ENCODE results near the gene NLGN3.

Gene NLGN3

GRCh38 chrX:71171110-71171801, 26.6 kb downstream of the NLGN3 start:
- H3K36me3 ChIP-seq (ENCODE audit: low read depth): no peaks in the 10 kb centered on the region
- ATAC-seq (ENCODE audit: low read depth) (no peak), DNase-seq (ENCODE audit: low spot score) (no peak)
- no peaks in the 10 kb centered on the region for H3K9me3 ChIP-seq (ENCODE audit: severe bottlenecking)
- no peak overlapping the region for H3K4me3 ChIP-seq (ENCODE audit: severe bottlenecking)
- TF ChIP-seq CTCF (IDR thresholded peaks at IDR 0.05; ENCODE audit: poor library complexity, severe bottlenecking): no peak
- H3K4me1 ChIP-seq (ENCODE audit: insufficient read depth, poor library complexity, severe bottlenecking): no peaks in the 10 kb centered on the region
- H3K27ac ChIP-seq (ENCODE audit: poor library complexity, severe bottlenecking): no peak overlapping the region
- no peaks in the 10 kb centered on the region for H3K27me3 ChIP-seq (ENCODE audit: insufficient read depth, poor library complexity, severe bottlenecking)

DNA sequence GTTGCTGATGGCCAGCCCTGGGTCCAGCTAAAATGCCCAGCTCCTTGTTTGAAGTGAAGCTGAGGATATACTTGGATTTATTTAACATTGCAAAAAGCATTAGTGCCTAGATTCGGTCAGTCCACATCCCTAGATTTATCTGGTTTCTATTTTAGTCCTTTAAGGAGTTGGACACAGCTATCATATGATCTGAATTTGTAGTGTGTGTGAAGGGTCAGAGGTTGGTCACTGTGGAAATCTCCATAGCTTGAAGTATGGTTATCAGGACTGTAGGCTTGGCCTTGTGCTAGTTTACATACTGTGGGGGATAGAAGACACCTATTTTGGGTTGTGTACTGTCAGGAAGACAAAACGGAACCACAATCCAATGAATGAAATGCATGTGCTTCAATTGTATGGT, 28.8 kb downstream of the NLGN3 start:
- Histone ChIP-seq H3K4me3 (ENCODE audit: severe bottlenecking) (no peak overlapping the region), H3K27me3 (ENCODE audit: insufficient read depth, poor library complexity, severe bottlenecking) (no peaks in the 10 kb centered on the region), H3K36me3 (ENCODE audit: low read depth) (no peaks in the 10 kb centered on the region), H3K27ac (ENCODE audit: poor library complexity, severe bottlenecking) (no peak overlapping the region), H3K4me1 (ENCODE audit: insufficient read depth, poor library complexity, severe bottlenecking) (no peaks in the 10 kb centered on the region), H3K9me3 (ENCODE audit: severe bottlenecking) (no peaks in the 10 kb centered on the region)
- ATAC-seq (ENCODE audit: low read depth) (no peak), DNase-seq (ENCODE audit: low spot score) (no peak)
- TF ChIP-seq CTCF (IDR thresholded peaks at IDR 0.05; ENCODE audit: poor library complexity, severe bottlenecking): no peak

DNA sequence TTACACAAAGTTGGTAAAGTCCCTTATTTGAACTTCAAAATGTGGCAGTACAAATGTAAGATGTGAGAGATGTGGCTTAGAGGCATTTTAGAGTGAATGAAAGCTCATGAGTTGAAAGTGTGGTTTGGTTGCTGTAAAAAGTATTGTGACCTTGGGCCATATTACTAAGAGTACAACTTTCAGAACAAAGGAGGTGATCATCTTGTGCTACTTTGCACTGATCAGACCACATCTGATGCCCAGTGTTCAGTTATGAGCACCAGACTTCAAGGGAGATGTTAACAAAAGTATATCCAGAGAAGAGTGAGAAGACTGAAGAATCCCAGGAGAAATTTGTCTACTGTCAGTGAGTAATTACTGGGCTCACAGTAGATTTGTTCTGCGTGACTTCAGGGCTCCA, 30.2 kb downstream of the NLGN3 start:
- Histone ChIP-seq H3K9me3 (ENCODE audit: severe bottlenecking) (no peaks in the 10 kb centered on the region), H3K36me3 (ENCODE audit: low read depth) (no peaks in the 10 kb centered on the region), H3K27ac (ENCODE audit: poor library complexity, severe bottlenecking) (no peak overlapping the region), H3K4me3 (ENCODE audit: severe bottlenecking) (no peak overlapping the region), H3K27me3 (ENCODE audit: insufficient read depth, poor library complexity, severe bottlenecking) (no peaks in the 10 kb centered on the region), H3K4me1 (ENCODE audit: insufficient read depth, poor library complexity, severe bottlenecking) (no peaks in the 10 kb centered on the region)
- ATAC-seq (ENCODE audit: low read depth) (no peak), DNase-seq (ENCODE audit: low spot score) (no peak)
- TF ChIP-seq CTCF (IDR thresholded peaks at IDR 0.05; ENCODE audit: poor library complexity, severe bottlenecking): no peak

DNA sequence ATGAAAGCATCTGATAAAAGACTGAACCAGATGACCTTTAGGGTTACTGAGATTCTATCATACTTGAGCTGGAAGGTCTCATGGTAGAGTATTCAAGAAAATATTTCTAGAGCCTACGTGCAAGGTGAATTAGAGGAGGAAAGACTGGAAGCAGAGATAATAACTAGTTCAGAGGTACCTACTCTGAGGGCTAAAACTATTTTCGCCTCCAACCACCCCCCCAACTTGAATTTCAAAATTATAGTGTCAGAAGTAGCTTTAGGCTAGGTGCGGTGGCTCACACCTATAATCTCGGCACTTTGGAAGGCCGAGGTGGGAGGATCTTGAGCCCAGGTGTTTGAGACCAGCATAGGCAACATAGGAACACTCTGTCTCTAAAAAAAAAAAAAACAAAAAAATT, 30.9 kb downstream of the NLGN3 start:
- no peak overlapping the region for H3K4me3 ChIP-seq (ENCODE audit: severe bottlenecking)
- ATAC-seq (ENCODE audit: low read depth) (no peak), DNase-seq (ENCODE audit: low spot score) (no peak)
- no peaks in the 10 kb centered on the region for H3K27me3 ChIP-seq (ENCODE audit: insufficient read depth, poor library complexity, severe bottlenecking)
- no peaks in the 10 kb centered on the region for H3K9me3 ChIP-seq (ENCODE audit: severe bottlenecking)
- H3K4me1 ChIP-seq (ENCODE audit: insufficient read depth, poor library complexity, severe bottlenecking): no peaks in the 10 kb centered on the region
- H3K36me3 ChIP-seq (ENCODE audit: low read depth): no peaks in the 10 kb centered on the region
- no peak overlapping the region for H3K27ac ChIP-seq (ENCODE audit: poor library complexity, severe bottlenecking)
- no peak for TF ChIP-seq CTCF (IDR thresholded peaks at IDR 0.05; ENCODE audit: poor library complexity, severe bottlenecking)

- TF ChIP-seq CTCF (IDR thresholded peaks at IDR 0.05; ENCODE audit: poor library complexity, severe bottlenecking): no peak
- peaks cover 1% of the 10 kb centered on the region for H3K4me1 ChIP-seq (ENCODE audit: insufficient read depth, poor library complexity, severe bottlenecking)
Measured at GRCh38 chrX:71177327-71177726, 32.7 kb downstream of the NLGN3 start.

More at GRCh38 chrX:71177327-71177726, 32.7 kb downstream of the NLGN3 start:
- Histone ChIP-seq H3K9me3 (ENCODE audit: severe bottlenecking) (no peaks in the 10 kb centered on the region), H3K4me3 (ENCODE audit: severe bottlenecking) (no peak overlapping the region), H3K36me3 (ENCODE audit: low read depth) (no peaks in the 10 kb centered on the region), H3K27me3 (ENCODE audit: insufficient read depth, poor library complexity, severe bottlenecking) (no peaks in the 10 kb centered on the region), H3K27ac (ENCODE audit: poor library complexity, severe bottlenecking) (no peak overlapping the region)
- ATAC-seq (ENCODE audit: low read depth) (no peak), DNase-seq (ENCODE audit: low spot score) (no peak)

Measured in RWPE2 (cell line).